ENCODE results near the gene HELB. TPM values are rescaled to one million over a fixed set of nuclear protein-coding genes. Genes with fewer than 3 reads are reported as not detected.

HELB gene
- total and polyA plus RNA-seq, 7 donors, result 0.25 to 1.9 (median 0.90) TPM

GRCh38 chr12:66352899-66353298 is 50.6 kb downstream of the HELB start:
- Histone ChIP-seq H3K4me1 (no peaks in the 10 kb centered on the region), H3K36me3 (ENCODE audit: insufficient read depth in 1 of 2, low read depth in 1 of 2) (no peaks in the 10 kb centered on the region), H3K4me3 (no peak overlapping the region), H3K27me3 (ENCODE audit: insufficient read depth in 3 of 3, low read length in 2 of 3) (no peaks in the 10 kb centered on the region), H3K27ac (no peak overlapping the region), H3K9me3 (no peaks in the 10 kb centered on the region)
- intact Hi-C loops (cut with DNase I), result no loop called here
- no peak for TF ChIP-seq CTCF (IDR thresholded peaks at IDR 0.05)
- whole genome bisulfite sequencing, 3 donors, result 95 to 98% (median 96%) methylated on average over 8 of the region's 8 CpGs
- no peak for DNase-seq
- no peak for ATAC-seq

GRCh38 chr12:66354291-66354690 is 52.0 kb downstream of the HELB start:
- no peak for TF ChIP-seq CTCF (IDR thresholded peaks at IDR 0.05)
- ATAC-seq, result no peak
- no peak overlapping the region for H3K4me3 ChIP-seq
- DNase-seq, result no peak
- H3K27me3 ChIP-seq (ENCODE audit: insufficient read depth in 3 of 3, low read length in 2 of 3), result no peaks in the 10 kb centered on the region
- H3K27ac ChIP-seq, result no peak overlapping the region
- H3K4me1 ChIP-seq, result no peaks in the 10 kb centered on the region
- no peaks in the 10 kb centered on the region for H3K9me3 ChIP-seq
- no peaks in the 10 kb centered on the region for H3K36me3 ChIP-seq (ENCODE audit: insufficient read depth in 1 of 2, low read depth in 1 of 2)
- intact Hi-C loops (cut with DNase I), result no loop called here
- WGBS, 3 donors, result 57 to 59% (median 58%) methylated on average over 6 of the region's 6 CpGs

GRCh38 chr12:66359300-66359699 is 57.0 kb downstream of the HELB start:
- no peak for TF ChIP-seq CTCF (IDR thresholded peaks at IDR 0.05)
- Histone ChIP-seq H3K27ac (no peak overlapping the region), H3K36me3 (ENCODE audit: insufficient read depth in 1 of 2, low read depth in 1 of 2) (no peaks in the 10 kb centered on the region), H3K9me3 (no peaks in the 10 kb centered on the region), H3K4me3 (no peak overlapping the region), H3K4me1 (no peaks in the 10 kb centered on the region), H3K27me3 (ENCODE audit: insufficient read depth in 3 of 3, low read length in 2 of 3) (no peaks in the 10 kb centered on the region)
- intact Hi-C loops (cut with DNase I), result no loop called here
- no peak for ATAC-seq
- no peak for DNase-seq

GRCh38 chr12:66361703-66362102 is 59.4 kb downstream of the HELB start:
- Histone ChIP-seq H3K27ac (no peak overlapping the region), H3K4me3 (no peak overlapping the region), H3K36me3 (ENCODE audit: insufficient read depth in 1 of 2, low read depth in 1 of 2) (no peaks in the 10 kb centered on the region), H3K4me1 (no peaks in the 10 kb centered on the region), H3K9me3 (no peaks in the 10 kb centered on the region), H3K27me3 (ENCODE audit: insufficient read depth in 3 of 3, low read length in 2 of 3) (no peaks in the 10 kb centered on the region)
- intact Hi-C loops (cut with DNase I), result no loop called here
- TF ChIP-seq CTCF (IDR thresholded peaks at IDR 0.05), result no peak
- no peak for DNase-seq
- ATAC-seq, result no peak
- 80 to 95% (median 83%) methylated on average over 4 of the region's 4 CpGs for WGBS, 3 donors

GRCh38 chr12:66365718-66366490 is 63.6 kb downstream of the HELB start:
- TF ChIP-seq CTCF (IDR thresholded peaks at IDR 0.05), result no peak
- ATAC-seq (no peak), DNase-seq (no peak)
- Histone ChIP-seq H3K27ac (no peak overlapping the region), H3K36me3 (ENCODE audit: insufficient read depth in 1 of 2, low read depth in 1 of 2) (no peaks in the 10 kb centered on the region), H3K27me3 (ENCODE audit: insufficient read depth in 3 of 3, low read length in 2 of 3) (no peaks in the 10 kb centered on the region), H3K9me3 (no peaks in the 10 kb centered on the region), H3K4me3 (no peak overlapping the region), H3K4me1 (no peaks in the 10 kb centered on the region)
- intact Hi-C loops (cut with DNase I), result no loop called here
- 48 to 58% (median 49%) methylated on average over 3 of the region's 3 CpGs for WGBS, 3 donors

All from psoas muscle (tissue), 8 donors.